8988T (cell line): ENCODE measurements around the gene PIGV.
A peak's percentile ranks its signal among the peaks of the same experiment; 100 is the strongest.

ENCODE experiments used
- DNase-seq: peaks from one replicate; pipeline ENCODE4 v3.0.0; 2011

PIGV gene

DNA sequence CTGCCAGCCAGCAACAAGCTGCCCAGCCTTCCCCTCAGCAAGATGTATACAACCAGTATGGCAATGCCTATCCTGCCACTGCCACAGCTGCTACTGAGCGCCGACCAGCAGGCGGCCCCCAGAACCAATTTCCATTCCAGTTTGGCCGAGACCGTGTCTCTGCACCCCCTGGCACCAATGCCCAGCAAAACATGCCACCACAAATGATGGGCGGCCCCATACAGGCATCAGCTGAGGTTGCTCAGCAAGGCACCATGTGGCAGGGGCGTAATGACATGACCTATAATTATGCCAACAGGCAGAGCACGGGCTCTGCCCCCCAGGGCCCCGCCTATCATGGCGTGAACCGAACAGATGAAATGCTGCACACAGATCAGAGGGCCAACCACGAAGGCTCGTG lies 13.3 kb upstream of the PIGV start:
- DNase-seq = no peak

DNA sequence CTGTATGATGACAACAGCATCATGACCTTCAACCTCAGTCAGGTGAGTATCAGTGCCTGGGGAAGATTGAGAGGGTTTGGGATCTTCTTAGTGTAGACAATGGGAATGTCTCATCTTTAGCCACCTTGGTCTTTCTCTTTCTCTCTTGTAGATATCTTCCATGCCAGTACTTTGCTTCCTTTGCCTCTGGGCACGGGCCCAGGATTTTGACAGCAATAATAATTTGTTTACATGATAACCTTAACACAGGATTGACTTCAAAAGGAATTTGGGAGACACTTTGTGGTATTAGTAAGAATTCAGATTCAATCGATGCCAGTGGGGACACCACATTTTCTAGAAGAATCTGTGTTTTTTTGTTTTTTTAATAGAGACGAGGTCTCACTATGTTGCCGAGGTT lies 12.1 kb upstream of the PIGV start:
- DNase-seq = no peak

DNA sequence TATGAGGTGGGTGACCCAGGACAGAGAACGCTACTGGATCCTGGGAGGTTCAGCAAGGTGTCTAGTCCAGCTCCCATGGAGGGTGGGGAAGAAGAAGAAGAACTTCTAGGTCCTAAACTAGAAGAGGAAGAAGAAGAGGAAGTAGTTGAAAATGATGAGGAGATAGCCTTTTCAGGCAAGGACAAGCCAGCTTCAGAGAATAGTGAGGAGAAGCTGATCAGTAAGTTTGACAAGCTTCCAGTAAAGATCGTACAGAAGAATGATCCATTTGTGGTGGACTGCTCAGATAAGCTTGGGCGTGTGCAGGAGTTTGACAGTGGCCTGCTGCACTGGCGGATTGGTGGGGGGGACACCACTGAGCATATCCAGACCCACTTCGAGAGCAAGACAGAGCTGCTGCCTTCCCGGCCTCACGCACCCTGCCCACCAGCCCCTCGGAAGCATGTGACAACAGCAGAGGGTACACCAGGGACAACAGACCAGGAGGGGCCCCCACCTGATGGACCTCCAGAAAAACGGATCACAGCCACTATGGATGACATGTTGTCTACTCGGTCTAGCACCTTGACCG lies 8.6 kb upstream of the PIGV start:
- DNase-seq = no peak

DNA sequence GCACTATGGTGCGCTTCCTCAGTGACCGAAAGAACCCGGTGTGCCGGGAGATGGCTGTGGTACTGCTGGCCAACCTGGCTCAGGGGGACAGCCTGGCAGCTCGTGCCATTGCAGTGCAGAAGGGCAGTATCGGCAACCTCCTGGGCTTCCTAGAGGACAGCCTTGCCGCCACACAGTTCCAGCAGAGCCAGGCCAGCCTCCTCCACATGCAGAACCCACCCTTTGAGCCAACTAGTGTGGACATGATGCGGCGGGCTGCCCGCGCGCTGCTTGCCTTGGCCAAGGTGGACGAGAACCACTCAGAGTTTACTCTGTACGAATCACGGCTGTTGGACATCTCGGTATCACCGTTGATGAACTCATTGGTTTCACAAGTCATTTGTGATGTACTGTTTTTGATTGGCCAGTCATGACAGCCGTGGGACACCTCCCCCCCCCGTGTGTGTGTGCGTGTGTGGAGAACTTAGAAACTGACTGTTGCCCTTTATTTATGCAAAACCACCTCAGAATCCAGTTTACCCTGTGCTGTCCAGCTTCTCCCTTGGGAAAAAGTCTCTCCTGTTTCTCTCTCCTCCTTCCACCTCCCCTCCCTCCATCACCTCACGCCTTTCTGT lies 7.3 kb upstream of the PIGV start:
- DNase-seq = no peak

DNA sequence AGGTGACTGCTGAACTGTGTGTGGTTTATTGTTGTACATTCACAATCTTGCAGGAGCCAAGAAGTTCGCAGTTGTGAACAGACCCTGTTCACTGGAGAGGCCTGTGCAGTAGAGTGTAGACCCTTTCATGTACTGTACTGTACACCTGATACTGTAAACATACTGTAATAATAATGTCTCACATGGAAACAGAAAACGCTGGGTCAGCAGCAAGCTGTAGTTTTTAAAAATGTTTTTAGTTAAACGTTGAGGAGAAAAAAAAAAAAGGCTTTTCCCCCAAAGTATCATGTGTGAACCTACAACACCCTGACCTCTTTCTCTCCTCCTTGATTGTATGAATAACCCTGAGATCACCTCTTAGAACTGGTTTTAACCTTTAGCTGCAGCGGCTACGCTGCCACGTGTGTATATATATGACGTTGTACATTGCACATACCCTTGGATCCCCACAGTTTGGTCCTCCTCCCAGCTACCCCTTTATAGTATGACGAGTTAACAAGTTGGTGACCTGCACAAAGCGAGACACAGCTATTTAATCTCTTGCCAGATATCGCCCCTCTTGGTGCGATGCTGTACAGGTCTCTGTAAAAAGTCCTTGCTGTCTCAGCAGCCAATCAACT lies 6.4 kb upstream of the PIGV start:
- DNase-seq = no peak

DNA sequence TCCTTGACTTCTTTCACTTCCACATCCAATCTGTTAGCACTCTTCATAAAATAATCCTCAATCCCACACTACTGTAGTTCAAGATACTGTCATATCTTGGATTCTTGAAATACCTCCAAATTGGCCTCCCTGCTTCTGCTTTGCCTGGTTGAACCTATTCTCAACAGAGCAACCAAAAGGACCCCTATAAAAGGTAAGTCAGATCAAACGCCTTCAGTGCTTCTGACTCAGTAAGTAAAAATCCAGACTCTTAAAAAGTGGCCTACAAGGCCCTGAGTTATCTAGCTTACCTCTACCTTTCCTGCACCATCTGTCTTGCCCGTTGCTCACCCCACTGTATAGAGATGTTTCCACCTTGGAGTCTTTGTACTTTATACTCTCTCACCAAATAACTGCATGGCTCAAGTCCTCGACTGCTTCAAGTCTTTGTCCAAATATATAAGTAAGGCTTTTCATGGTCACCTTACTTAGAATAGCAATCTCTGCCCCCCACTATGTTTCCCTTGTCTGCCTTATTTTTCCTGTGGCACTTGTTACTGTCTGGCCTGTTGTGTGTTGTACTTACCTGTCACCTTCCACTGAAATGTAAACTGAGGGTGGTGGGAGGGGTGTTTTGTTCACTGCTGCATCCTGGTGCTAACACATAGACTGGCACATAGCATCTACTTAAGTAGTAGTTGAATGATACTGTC lies 5.1 kb upstream of the PIGV start:
- no peak for DNase-seq

DNA sequence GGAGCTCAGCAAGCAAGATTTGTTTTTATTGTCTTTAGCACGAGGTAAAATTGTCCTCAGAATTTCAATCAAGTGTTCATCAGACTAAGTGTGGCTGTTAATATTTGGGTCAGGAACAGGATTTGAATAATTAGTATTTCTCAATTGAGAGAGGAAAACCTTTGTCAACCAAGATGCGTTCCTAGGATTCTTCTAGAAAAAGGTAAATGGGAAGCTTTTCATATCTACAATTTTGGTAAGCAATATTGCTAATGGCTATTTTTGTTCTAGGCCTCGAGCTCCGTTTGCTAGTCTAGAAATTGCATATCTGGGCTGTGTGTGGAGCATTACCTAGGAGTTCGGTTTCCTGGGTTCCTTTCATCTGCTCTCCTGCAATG lies 4.1 kb upstream of the PIGV start:
- DNase-seq = no peak

DNA sequence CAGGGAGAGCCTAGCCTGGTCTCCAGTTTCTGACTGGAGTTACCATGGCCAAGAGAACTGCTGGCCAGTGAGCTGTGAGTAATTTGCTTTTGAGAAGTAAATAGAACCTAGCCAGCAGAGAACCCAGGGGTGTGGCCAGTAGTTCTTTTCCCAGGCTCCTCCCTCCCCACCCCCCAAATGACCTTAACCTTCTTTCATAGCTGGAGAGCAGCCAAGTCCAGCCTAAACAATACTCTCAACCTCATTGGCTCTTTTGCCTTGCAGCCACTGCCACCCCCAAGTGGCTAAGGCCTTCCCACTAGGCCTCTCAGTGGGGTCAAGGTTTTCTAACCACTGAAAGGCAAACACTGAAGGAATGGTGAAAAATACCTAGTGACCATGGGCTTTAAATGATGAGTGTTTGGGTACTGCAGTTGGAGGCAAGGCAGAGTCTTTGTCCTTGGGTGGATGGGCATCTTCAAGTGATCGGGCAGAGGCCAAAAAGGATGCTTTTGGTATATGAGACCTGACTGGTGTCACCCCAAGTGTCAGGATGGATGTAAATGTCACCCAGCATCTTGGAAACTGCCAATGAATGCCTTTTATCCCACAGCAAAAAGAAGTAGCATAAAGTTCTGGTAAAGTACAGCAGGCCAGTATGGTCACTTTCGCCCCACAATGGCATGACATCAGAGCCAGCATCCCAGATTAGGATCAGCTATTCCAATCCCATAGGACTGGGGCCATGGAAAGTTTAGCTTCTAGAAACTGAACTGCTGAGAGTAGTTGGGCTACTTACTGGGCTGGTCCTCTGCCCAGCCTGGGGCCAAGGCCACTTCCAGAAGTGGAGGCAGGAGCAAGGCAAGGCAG lies 3.5 kb upstream of the PIGV start:
- DNase-seq = no peak

DNA sequence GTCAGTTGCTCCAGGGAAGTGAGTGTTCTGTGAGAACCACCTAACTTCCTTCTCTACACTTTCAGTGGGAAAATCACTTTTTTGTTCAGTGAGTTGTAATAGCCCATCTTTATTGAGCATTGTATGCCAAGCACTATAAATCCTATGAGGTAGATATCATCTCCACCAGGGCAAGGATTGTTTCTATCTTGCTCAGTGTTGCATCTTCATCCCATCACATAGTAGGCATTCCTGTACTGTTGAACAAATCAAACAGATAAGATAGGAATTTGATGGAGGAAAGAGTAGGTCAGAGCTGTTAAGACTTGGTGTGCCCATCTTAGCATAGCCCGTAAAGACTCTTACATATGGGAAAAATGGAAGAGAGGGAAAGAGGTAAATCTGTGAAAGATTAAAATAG lies 2.9 kb upstream of the PIGV start:
- no peak for DNase-seq

DNA sequence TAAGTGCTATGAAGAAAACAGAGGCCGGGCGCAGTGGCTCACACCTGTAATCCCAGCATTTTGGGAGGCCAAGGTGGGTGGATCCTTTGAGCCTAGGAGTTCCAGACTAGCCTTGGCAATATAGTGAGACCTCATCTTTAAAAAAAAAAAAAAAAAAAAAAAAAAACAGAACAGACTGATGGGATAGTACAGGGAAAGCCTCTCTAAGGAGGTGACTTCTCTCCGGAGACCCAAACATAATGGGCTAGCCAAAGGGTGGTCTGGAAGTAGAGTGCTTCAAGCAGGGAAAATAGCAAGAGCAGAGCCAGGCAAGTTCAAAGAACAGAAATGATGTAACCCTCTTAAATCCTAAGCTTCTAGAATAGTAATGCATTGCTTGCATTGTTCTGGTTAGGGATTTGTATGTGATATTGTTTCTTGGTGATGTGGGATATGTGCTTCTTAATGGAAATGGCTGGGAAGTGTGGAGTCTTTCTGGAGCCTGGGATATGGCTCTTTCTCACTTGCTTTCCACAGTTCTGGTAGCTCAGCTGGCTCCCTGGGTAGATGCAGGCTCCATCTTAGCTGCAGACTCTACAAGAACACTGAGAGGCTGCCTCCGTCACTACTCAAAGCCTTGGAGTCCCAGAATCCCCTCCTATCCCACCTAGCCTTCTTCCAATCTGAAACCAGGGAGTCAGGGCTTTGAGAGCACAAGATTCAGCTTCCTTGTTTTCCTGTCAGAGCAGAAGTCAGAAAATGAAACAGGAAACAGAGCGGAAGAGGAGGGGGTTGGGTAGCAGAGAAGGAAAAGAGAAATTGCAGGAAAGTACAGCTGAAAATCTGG lies 1.9 kb upstream of the PIGV start:
- DNase-seq = no peak

DNA sequence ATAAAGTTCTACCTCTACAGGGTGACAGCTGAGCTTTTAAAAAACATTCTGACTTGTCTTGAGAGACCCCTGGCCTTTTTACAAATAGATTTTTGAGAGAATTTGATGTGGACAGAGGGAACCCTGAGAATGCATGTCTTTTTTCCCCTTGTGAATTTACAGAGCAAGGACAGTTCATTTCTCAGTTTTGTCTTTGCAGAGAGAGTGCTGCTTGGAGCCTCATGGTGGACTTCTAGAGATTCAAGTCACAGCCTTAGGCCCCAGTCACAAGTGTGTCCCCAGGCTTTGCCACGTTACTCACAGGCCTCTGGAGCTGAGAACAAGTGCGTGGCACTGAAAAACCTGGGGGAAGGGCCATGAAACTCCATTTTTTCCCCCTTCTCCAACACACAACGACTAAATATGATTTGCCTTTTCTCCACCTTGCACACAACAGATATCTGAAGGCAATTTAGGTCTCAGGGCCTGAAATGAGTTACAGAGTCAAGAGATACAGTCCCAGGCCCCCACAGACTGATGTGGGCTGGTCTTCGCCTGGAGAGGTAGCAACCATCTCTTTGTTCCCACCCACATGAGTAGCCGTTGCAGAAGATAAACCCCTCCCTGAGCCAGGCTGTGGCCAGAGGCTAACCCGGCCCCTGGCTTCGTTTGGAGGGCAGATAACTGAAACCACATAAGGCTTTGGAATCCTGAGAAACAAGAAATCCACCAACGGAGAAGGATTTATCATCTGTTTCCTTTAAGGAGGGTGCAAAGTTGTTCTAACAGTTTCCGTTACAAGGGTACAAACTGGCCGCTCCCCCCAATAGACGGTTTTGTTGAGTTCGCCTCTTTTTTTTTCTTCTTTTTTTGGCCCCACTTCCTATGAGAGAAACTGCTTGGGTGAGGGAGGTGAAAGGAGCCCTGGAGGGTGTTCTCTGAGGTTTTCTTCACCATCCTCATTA lies 1.0 kb upstream of the PIGV start:
- DNase-seq = no peak

DNA sequence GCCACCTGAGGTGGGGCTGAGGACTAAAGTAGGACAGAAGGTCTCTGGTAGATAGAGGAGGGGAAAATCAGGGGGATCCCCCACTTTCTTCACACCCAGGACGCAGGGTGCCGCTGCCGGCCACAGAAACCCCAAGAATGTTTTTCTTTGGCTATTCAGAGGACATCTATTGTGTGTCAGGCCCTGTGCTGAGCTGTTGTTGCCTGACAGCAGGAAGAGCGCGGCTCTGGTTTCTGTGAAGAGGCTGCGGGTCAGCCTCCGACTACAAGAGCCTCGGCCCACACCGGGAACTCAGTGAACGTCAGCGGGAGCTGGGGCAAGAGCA lies 407 bp upstream of the PIGV start:
- DNase-seq = no peak

DNA sequence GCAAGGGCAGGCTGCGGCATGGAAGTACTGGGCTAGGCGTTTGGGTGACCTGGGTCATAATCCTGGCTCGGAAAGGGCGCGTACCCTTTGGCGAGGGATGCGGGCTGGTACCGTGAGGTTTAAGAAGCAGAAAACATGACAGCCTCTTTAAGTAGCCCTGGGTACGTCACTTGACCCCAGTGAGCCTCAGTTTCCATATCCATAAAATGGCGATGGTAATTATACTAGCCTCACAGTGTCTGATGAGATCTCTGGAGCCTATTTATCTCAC lies 700 bp downstream of the PIGV start:
- no peak for DNase-seq

DNA sequence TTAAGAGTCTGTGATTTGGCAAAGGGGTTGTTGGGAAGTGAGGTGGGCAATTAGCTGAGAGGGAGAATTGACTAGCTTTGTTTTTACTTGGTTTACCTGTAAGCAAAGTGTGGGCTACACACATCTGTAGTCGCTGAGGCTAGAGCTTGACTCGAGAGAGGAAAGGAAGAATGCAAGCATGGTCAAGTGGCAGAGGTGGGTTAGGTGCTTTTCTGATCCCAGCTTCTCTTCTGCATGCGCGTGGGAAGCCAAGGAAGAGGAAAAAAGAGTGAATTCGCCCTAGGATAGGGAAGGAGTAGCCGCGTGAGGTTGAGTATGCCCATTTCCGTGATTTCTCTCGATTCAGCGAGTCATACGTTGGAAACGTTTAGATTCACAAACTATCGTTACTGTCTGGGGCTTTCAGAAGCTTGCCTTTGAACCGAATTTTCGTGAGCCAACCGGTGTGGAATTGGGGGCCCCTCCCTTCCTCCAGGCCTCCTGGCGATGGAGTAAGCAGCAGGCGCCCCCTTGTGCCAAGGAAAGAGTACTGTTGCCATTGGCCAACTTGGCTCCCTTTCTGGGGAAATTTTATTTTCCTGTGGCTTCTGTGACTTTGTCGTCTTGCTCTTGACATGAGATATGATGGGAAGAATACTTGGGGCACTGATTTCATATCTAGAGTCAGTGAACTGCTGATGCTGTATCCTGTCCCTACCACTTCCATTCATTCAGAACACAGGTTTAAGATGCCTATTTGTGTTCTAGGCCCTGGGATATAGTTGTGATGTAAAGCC lies 1.3 kb downstream of the PIGV start:
- peak; percentile 63 for DNase-seq

DNA sequence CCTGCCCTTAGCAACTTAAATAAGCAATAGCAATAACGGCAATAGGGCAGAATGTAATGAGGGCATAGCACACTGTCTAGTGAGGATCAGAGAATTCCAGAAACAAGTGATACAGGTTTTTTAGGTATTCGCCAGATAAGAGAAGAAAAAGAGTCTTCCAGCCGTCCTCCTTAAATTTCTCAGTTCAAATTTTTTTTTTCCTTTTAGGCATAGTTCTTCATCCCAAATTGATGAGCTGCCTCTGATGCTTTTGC lies 1.8 kb downstream of the PIGV start:
- no peak for DNase-seq

DNA sequence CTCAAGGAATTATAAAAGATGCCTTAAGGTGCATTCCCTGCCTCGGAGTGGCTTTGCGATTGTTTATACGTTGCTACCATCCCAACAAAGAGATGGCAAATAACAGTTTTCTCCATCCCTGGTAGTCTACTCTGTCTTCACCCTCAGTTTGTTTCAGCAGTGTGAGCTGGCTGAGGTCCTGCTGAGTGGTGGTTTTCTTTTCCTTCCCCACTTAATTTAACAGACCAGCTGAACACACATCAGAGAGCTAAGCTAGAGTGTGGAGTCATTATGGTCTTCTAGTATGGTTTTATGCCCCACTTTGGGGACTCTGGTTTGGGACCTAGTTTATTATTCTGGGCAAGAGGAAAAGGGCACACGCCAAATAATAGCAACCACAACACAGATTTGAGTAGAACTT lies 2.2 kb downstream of the PIGV start:
- no peak for DNase-seq

DNA sequence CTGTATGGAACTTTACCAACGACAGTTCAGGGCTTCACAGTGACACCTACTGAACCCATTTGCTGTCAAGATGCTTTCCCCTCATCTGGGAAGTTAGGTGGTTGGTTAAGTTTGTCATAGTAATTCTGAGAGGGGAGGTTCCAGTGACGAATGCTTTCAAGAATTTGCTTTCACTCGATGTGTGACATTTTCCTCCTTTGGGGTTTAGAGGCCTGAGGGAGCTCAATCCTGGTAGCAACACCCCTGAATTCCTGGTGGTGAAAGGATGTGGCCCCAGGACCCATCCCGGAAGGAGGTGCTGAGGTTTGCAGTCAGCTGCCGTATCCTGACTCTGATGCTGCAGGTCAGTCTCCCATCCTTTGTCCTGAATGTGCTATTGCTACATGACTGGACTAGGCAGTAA lies 2.8 kb downstream of the PIGV start:
- DNase-seq = no peak

DNA sequence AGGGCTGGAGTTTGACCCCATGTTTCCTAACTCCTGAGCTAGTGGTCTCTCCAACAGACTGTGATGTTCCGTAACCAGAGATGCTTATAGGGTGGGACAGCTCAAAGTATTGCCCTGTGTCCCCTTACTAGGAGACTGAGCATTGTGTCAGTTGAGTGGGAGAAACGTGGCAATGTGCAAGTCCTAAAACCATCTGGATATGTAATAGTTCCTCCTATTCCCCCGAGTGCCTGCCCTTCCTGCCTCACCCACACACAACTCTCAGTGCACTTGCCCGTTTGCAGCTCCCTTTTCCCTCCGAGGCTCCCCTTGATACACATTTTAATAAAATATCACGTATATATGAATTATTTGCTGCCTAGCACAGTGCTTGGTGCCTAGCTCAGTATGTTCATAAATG lies 3.4 kb downstream of the PIGV start:
- no peak for DNase-seq

DNA sequence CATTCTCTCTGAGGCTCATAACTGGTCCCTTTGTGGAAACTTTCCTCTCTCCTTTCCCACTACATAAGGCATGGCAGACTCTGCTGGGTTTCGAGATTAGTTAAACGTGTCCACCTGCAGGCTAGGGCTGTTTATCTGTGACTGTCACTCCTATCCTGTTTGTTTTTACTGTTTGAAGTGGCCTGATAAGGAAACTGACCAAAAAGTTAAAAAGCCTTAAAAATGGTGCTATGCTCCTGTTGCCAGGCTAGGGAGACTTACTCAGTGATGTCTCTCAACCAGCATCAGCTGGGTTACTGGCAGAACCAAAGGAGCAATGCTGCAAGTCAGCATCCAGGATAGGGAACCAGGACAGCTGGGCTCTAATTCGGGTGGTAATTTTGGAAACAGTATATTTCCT lies 3.9 kb downstream of the PIGV start:
- no peak for DNase-seq

DNA sequence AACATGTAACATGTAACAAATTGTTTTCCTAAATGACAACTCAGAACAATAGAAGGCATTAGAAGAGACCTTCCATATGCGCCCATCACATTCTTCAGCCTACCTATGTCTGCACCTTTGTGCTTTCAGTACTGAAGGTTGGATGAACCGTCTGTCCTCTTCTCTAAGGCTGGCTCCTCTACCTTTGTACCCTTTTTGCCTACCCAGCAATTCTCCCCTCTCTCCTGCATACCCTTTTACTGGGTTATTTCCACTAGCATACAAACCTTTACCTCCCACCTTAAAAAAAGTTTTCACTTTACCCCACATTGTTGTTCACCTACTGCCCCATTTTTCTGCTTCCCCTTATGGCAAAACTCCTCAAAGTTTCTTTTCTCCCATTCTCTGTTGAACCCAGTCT lies 5.2 kb downstream of the PIGV start:
- no peak for DNase-seq

DNA sequence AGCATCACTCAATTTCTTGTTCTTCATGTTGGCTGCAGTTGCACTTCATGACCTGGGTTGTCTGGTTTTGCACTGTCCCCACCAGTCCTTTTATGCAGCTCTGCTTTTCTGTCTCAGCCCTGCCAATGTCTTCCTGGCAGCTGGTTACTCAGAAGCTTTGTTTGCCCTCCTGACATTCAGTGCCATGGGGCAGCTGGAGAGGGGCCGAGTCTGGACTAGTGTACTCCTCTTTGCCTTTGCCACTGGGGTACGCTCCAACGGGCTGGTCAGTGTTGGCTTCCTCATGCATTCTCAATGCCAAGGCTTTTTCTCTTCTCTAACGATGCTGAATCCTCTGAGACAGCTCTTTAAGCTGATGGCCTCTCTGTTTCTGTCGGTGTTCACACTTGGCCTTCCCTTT lies 6.6 kb downstream of the PIGV start:
- no peak for DNase-seq
